Measurements from ENCODE around the gene ST3GAL5. TPM values are rescaled to one million over a fixed set of nuclear protein-coding genes. Genes with fewer than 3 reads are reported as not detected.
"Not testable (repeated sequence)": the region's sequence is repeated elsewhere in the genome, so short reads cannot be mapped to it uniquely, and the experiment has no call there.

The ST3GAL5 gene
- total RNA-seq, 1 donor from 2014 or later: 29.7 TPM

- TF ChIP-seq, protein P1, sequence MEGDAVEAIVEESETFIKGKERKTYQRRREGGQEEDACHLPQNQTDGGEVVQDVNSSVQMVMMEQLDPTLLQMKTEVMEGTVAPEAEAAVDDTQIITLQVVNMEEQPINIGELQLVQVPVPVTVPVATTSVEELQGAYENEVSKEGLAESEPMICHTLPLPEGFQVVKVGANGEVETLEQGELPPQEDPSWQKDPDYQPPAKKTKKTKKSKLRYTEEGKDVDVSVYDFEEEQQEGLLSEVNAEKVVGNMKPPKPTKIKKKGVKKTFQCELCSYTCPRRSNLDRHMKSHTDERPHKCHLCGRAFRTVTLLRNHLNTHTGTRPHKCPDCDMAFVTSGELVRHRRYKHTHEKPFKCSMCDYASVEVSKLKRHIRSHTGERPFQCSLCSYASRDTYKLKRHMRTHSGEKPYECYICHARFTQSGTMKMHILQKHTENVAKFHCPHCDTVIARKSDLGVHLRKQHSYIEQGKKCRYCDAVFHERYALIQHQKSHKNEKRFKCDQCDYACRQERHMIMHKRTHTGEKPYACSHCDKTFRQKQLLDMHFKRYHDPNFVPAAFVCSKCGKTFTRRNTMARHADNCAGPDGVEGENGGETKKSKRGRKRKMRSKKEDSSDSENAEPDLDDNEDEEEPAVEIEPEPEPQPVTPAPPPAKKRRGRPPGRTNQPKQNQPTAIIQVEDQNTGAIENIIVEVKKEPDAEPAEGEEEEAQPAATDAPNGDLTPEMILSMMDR (IDR thresholded peaks at IDR 0.05; ENCODE audit: insufficient read depth, low read length, severe bottlenecking): no peak
- FAIRE-seq (no peak), DNase-seq (ENCODE audit: low read depth) (no peak)
- H3K27me3 ChIP-seq (ENCODE audit: control insufficient read depth, insufficient read depth, low read length): no peaks in the 10 kb centered on the region
- no peak overlapping the region for H3K4me3 ChIP-seq (ENCODE audit: low read depth, low read length)
- H3K36me3 ChIP-seq (ENCODE audit: control insufficient read depth, insufficient read depth, low read length): no peaks in the 10 kb centered on the region
These were observed 11.6 kb upstream of the ST3GAL5 start for GRCh38 chr2:85900366-85900765.

GRCh38 chr2:85899849-85900248 is 11.1 kb upstream of the ST3GAL5 start:
- Histone ChIP-seq H3K27me3 (ENCODE audit: control insufficient read depth, insufficient read depth, low read length) (no peaks in the 10 kb centered on the region), H3K36me3 (ENCODE audit: control insufficient read depth, insufficient read depth, low read length) (no peaks in the 10 kb centered on the region), H3K4me3 (ENCODE audit: low read depth, low read length) (no peak overlapping the region)
- FAIRE-seq (no peak), DNase-seq (ENCODE audit: low read depth) (no peak)
- TF ChIP-seq, protein P1 (IDR thresholded peaks at IDR 0.05; ENCODE audit: insufficient read depth, low read length, severe bottlenecking): no peak

DNA sequence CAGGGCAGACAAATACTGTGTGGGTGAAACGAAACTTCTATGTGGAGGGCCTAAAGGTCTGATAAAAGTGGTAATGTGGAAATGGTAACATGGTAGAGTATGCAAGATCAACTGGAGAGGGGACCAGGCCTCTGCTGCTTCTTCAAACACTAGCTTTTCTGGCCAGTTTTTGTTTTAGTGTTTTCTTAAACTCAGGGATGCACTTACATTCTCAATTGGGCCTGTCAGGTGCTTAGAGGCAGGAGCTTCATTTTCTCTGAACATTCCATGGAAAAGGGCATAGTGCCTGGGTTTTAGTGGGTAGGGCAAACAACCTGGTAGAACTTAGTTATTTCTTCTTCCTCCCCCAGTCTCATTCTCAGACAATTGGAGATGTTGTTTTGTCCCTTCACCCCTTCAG is 10.5 kb upstream of the ST3GAL5 start:
- FAIRE-seq (no peak), DNase-seq (ENCODE audit: low read depth) (no peak)
- H3K36me3 ChIP-seq (ENCODE audit: control insufficient read depth, insufficient read depth, low read length): no peaks in the 10 kb centered on the region

DNA sequence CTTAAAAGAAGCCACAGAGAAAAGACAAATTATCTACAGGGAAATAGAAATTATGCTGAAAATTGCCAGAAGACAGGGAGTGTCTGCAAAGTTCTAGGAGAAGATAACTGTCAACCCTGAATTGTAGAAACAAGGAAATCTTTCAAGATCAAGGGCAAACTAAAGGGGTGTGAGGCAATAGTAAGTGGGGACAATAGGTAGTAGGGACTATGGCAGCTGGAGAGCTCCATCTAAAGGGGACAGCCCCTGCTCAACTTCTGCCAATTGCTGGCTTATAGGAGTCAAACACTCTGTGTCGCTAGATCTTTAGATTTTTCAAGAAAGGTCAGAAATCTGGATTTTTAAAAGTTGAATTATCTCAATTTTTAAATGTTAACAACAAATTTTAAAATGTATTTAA is 10.1 kb upstream of the ST3GAL5 start:
- no peaks in the 10 kb centered on the region for H3K27me3 ChIP-seq (ENCODE audit: control insufficient read depth, insufficient read depth, low read length)
- no peak overlapping the region for H3K4me3 ChIP-seq (ENCODE audit: low read depth, low read length)
- no peak for DNase-seq (ENCODE audit: low read depth)
- FAIRE-seq: no peak
- TF ChIP-seq, protein P1 (IDR thresholded peaks at IDR 0.05; ENCODE audit: insufficient read depth, low read length, severe bottlenecking): no peak
- no peaks in the 10 kb centered on the region for H3K36me3 ChIP-seq (ENCODE audit: control insufficient read depth, insufficient read depth, low read length)

More for the DNA sequence above, 10.5 kb upstream of the ST3GAL5 start:
- TF ChIP-seq, protein P1 (IDR thresholded peaks at IDR 0.05; ENCODE audit: insufficient read depth, low read length, severe bottlenecking): no peak
- H3K4me3 ChIP-seq (ENCODE audit: low read depth, low read length): no peak overlapping the region
- no peaks in the 10 kb centered on the region for H3K27me3 ChIP-seq (ENCODE audit: control insufficient read depth, insufficient read depth, low read length)

DNA sequence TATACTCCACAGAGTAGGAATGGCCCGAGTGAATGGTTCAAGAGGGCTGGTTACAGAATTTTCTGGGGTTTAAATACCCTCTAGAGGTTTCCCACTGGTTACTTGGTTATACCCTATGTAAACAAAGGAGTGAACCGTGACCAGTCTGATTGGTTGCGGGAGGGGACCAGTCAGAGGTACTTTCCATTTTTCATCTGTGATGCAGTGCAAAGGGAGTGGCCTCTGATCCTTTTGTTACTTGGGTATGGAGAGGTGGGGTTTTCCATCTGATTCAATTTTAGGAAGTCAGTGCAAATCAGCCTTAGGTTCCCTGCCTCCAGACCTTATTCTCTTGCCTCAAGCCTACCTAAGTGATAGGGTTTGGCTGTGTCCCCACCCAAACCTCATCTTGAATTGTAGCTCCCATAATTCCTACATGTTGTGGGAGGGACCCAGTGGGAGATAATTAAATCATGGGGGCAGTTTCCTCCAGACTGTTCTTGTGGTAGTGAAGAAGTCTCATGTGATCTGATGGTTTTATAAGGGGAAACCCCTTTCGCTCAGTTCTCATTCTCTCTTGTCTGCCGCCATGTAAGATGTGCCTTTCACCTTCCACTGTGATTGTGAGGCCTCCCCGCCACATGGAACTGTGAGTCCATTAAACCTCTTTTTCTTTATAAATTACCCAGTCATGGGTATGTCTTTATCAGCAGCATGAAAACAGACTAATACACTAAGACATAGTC is 5.9 kb upstream of the ST3GAL5 start:
- H3K36me3 ChIP-seq (ENCODE audit: control insufficient read depth, insufficient read depth, low read length); FAIRE-seq; H3K4me3 ChIP-seq (ENCODE audit: low read depth, low read length); H3K27me3 ChIP-seq (ENCODE audit: control insufficient read depth, insufficient read depth, low read length): not testable (repeated sequence)
- DNase-seq (ENCODE audit: low read depth): peak; percentile 91

DNA sequence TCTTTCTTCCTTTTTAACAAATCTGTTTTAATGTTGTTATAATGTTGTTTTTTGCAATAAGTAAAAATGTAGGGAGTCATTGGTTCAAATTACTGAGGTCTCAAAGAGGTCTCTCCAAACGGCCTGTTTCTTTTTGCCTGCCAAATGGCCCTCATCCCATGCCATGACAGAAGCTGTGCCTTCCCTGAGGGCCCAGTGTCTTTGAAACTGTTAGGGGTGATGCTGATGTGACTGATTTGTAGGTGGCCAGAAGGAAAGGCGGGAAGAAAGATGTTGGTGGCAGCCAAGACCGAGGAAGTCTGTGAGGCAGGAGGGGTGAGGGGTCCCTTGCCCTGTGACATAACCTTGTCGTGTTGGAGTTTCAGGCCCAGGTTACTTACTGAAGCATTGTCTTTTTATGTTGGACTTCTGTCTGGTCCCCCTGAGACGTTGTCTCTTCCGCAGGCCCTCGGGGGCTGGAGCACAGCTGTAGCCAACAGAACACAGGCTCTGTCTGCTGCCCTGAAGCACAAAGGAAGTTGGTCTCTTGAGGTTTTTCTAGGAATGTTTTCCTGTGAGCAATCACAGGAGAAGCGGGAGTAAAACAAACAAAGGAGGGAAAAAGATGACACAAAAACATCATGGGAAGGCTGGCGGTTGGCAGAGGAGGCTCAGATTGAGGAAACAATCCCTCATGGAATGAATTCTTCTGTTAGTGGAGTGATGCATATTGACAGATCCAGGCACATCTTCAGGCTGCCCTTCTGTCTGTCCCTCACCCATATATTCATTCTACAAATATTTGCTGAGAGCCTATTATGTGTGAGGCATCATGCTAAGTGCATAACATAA is 4.9 kb upstream of the ST3GAL5 start:
- DNase-seq (ENCODE audit: low read depth) (peak; percentile 96), FAIRE-seq (no peak)
- TF ChIP-seq, protein P1 (IDR thresholded peaks at IDR 0.05; ENCODE audit: insufficient read depth, low read length, severe bottlenecking): no peak
- Histone ChIP-seq H3K4me3 (ENCODE audit: low read depth, low read length) (no peak overlapping the region), H3K27me3 (ENCODE audit: control insufficient read depth, insufficient read depth, low read length) (no peaks in the 10 kb centered on the region), H3K36me3 (ENCODE audit: control insufficient read depth, insufficient read depth, low read length) (no peaks in the 10 kb centered on the region)
